ENCODE results near the gene MLANA. TPM values are rescaled to one million over a fixed set of nuclear protein-coding genes. Genes with fewer than 3 reads are reported as not detected.

The MLANA gene
- polyA plus RNA-seq, 5 donors = 0.68 to 1.7 (median 1.3) TPM

DNA sequence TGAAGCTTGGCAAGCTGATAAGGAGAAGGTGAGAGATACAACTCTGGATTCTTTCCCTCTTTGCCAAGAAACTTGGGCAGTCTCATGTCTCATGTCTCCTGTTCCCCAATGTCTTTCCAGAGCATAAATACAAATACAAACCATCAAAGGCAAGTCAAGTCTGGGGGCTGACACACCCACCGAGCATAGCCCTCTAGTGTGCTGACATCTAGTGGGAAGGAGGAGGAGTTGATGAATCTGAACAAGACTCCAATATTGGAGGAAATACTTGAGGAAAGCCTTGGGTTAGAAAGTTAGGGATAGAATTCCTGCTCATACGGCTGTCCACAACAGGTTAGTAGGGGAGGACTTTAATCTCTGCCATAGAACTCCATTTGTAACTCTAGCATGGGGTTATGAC, 8.6 kb downstream of the MLANA start:
- no peak for DNase-seq

DNA sequence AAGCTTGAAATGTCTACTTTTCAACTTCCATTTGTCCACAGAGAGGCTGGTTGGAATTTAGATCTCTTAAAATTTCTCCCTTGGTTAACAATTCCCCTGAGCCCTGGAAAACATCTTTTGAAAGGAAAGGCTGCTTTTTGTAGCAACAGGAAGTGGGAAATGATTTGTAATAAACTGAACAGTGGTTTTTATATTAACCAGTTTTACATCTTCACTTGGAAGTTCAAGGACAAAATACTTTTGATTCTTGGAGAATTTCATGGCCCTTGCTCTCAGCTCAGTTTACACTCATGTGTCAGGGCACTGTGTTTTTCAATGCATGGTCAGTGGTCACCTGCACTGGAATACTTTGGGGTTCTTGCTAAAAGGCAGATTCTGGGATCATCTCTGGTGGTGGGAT, 9.9 kb downstream of the MLANA start:
- no peak for DNase-seq

DNA sequence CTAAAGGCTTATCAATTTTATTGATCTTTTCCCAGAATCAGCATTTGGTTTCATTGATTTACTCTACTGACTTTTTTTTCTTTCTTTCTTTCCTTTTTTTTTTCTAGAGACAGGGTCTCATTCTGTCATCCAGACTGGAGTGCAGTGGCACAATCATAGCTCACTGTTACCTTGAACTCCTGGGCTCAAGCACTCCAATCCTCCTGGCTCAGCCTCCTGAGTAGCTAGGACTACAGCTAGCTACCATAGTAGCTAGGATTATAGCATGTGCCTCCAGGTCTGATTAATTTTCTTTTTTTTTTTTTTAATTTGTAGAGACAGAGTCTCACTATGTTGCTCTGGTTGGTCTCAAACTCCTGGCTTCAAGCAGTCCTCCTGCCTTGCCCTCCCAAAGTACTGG, 11.7 kb downstream of the MLANA start:
- DNase-seq = no peak

DNA sequence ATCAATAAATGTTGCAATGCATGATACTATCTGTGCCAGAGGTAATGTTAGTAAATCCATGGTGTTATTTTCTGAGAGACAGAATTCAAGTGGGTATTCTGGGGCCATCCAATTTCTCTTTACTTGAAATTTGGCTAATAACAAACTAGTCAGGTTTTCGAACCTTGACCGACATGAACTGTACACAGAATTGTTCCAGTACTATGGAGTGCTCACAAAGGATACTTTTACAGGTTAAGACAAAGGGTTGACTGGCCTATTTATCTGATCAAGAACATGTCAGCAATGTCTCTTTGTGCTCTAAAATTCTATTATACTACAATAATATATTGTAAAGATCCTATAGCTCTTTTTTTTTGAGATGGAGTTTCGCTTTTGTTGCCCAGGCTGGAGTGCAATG, 18.2 kb downstream of the MLANA start:
- no peak for DNase-seq

DNA sequence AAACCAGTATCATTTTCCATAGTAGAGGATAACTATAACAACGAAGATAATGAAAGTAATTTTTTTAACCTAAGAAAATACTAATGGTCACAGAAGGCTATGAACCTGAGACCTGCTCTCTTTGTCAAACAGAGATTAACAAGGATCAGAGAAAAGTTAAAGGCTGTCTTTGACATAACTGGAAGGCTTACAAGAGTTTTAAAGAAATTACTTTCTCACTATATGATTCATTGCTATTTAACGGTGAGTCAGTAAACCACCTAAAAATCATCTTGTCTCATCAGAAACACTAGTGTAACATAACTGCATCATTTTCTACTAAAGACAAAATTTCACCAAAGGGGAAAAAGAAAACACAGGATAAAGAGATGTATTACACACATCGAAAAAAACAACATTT, 19.3 kb downstream of the MLANA start:
- DNase-seq = no peak

DNA sequence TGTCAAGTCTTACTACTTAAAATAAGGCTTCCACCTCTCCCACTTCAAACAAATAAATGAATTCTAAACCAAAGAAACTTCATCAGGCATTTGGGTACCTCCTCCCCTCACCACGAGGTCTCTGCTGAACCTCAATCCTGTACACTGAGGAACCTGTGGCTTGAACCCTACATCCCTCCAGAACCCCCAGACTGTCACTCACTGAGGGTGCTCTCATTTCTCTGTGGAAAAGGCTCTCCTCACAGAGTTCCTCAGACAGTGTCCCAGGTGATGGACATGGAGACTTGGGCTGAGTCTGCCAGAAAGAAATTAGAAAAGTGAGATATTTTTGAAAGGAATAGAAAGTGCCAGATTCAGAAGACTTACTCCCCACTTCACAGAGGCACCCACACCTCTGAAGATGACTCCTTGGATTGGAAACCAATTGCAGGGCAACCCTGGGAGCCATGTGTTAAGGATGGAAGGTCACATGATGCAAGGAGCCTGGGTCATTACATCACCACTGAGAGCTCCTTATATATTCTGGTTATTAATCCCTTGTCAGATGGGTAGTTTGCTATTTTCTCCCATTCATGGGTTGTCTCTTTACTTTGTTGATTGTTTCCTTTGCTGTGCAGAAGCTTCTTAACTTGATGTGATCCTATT, 19.8 kb downstream of the MLANA start:
- no peak for DNase-seq

DNA sequence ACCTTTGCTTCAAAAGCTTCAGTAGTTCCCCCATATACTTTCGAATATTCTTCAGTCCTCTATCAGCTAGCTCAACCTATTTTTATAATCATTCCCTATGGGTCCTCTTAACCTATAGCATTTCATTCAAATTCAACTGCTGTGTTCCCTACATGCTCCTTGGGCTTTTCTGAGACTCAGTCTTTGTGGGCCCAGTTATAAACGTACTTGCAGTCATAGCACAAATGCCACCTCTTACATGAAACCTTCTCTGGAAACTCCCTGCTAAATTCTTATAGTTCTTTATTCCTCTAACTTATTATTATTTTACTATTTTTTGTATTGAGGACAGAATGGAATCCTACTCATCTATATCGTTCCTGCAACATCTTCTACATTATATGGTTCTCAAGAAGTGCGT, 24.7 kb downstream of the MLANA start:
- no peak for DNase-seq

DNA sequence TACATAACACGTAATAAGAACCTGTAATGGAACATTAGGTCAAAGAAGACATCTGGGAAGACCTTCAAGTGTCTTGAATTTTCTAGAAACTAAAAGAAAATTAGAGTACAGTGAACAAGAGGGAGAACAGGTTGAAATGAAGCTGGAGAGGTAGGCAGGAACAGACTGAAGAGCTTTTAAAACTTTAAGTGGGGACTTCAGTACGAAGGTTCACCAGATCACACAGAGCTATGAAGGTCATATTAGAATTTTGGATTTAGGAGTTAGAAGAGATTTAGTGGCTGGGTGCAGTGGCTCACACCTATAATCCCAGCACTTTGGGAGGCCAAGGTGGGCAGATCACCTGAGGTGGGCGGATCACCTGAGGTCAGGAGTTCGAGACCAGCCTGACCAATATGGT, 26.6 kb downstream of the MLANA start:
- no peak for DNase-seq

DNA sequence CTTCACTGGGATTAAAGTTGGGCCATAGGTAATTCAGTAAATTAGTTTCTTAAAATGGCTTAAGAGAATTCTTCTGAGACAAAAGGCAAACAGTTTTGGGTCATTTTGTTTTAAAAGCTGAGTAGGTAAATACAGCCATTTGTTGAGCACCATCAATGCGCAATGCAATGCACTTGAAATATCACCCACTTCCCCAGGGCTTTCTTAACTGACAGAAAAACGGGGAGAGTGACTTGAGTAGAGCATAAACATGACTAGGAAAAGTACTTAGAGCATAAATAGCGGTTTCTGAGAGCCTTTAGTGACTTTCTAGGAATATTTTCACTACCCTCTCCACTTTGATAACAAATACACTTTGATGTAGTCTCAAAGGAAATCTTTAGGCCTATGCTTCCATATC, 27.2 kb downstream of the MLANA start:
- peak; percentile 1 to 5 for DNase-seq

DNA sequence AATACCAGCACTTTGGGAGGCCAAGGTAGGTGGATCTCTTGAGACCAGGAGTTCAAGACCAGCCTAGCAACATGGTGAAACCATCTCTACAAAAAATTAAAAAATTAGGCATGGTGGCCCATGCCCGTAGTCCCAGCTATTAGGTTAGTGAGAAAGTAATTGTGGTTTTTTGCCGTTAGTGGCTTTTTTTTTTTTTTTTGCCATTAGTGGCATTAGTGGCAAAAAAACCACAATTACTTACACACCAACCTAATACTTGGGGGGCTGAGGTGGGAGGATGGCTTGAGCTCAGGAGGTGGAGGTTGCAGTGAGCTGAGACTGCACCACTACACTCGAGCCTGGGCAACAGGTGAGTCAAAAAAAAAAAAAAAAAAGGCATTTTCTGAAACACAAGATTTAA, 27.8 kb downstream of the MLANA start:
- DNase-seq = no peak

DNA sequence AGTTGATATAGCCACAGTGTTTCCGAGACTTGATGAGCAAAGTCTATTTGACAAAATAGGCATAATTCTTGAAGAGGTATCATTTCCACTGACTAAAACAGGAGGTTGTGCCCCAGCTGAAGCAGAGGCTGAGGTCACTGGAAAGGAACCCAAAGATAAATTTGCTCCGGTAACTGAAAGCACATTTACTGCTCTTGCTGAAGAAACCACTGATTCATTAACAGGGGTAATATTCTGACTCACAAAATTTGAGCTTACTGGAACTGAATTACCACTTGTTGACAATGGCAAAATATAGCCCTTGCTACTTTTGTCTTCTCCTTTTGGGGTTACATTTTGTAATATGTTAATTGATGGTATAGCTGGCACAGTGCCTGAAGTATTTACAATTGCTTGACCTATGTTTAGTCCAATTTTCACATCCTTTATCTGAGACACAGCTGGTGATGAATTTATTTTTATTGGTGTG, 30.2 kb downstream of the MLANA start:
- DNase-seq = no peak

DNA sequence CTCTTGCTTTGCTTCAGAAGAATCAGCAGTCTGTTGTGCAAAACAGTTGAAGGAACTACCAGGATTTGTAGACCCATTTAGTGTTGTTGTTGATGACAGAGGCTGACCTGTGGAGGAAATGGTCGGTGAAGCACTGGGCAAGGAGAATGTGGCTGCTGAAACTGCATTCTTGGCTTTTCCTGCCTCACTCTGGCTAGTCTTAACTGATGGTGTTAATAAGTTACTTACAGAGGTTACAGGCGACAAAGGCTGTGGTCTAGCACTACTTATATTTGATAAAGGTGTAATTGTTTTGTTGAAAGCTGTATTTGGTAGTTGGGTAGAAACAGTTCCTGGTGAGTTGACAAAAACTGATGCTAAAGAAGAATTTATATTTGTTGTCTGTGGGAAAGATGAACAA, 31.5 kb downstream of the MLANA start:
- no peak for DNase-seq

DNA sequence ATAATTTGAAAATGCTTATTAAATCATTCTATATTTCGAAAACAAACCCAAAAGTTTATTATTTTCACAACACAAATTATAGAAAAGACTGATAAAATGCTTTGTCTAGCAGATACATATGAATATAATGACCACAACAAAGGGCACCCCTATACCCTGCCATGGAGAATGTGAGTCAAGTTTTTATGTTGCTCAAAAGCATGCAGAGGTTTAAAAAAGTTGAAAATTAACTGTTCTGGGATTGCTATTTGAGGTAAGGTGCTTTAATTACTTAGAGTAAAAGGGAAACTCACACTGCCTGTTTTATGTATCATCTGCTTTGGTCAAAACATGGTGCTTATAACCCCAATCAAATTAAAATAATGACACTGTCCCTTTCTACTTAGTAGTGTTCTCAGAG, 41.0 kb downstream of the MLANA start:
- DNase-seq = no peak

DNA sequence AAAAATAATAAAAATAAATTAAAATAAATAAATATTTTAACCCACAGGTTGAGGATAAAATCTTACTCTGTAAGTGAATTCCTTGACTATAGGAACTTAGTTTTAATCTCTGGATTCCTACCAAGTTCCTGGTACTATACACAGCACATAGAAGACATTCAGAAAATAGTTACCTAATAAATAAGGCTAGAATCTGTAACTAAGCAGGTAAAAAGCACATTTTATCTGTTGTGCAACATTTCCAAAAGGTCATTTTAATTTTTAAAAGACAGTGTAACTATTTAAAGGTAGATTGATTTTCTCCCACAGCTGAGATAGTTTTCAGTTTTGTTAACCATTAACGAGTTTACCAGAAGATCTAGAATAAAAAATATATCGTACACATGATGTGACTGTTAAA, 47.8 kb downstream of the MLANA start:
- no peak for DNase-seq

DNA sequence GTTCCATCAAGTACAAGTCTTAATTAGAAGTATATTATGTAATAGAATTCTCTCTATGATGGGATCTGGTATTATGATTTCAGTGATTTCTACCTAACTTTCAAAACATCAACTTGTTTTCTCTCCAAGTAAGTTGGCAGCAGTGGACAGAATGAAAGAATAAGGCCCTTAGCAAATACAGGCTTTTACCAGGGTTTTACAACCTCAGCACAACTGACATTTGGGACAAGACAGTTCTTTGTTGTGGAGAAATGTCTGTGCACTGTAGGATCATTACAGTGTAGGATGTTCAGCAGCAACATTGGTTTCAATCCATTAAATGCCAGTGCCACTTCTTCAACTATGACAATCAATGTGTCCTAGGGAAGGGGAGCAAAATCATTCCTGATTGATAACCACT, 48.8 kb downstream of the MLANA start:
- DNase-seq = no peak

DNA sequence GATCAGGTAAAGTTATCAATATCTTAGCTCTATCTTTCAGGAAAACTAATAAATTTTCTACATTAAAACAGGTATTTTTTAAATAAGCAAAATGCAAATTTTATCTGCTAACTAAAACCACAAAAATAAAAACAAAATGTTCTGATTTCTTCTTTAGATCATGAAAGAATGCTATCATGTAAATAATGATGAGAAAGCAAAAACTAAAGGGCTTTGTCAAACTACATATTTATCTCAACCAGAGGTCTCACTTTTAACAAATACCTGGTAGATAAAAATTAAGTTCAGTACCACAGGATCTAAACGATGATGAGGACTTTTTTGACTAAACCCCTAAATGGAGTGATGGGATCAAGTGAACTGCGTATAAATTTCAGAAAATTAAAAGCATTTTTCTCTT, 50.5 kb downstream of the MLANA start:
- no peak for DNase-seq

DNA sequence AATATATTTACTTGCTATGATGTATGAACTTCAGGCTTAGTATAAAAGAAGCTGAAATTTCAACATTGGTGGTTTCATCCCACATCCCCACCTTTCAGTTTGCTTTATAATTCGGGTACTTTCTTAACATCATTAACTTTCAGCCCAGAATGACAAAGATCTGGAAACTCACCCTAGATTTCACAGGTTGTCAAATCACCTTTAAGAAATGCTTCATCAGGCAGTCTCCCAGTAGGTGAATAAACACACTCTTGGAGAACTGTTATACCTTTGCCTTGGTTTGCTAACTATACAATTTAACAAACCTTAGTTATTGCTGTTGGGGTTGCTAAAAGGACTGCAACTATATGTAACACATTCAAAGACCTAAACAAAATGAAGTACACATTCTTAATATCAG, 54.4 kb downstream of the MLANA start:
- DNase-seq = no peak

DNA sequence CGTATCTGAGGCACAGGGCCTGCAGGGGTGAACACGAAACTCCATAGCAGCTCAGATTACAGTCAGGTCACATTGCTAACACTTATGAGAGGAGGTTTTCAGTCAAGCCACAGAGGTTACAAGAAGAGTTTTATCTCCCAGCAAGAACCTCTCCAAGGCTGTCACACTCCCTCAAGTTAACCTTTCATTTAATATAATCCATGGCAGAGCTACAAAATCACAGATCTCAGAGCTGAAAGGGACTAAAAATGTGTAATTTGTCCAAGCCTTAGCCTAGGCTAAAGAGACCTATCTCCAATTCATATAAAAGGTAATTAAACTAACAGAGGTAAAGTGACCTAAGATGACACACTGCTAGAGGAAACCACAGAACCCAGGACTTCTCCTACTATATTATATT, 57.2 kb downstream of the MLANA start:
- DNase-seq = no peak

DNA sequence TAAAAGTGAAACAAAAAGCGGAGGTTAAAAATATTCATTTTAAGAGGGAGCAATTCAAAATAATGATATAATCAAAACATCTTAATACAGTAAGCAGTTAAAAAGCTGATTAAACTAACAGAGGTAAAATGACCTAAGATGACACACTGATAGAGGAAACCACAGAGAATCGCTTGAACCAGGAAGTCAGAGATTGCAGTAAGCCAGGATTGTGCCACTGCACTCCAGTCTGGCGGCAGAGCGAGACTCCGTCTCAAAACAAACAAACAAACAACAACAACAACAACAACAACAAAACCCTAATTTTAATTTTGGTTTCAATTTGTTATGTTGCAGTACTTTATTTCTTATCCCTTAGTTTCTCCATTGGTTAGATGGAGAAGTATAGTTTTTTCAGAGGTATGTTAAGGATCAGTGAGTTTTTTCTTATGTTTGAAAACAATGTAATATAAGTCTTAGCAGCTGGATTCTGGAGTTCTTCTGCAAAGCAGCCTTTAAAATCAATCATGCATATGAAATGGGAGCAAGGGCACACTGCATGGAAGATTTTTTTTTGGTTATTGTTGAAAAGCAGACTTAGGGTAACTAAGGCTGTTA, 58.5 kb downstream of the MLANA start:
- no peak for DNase-seq

DNA sequence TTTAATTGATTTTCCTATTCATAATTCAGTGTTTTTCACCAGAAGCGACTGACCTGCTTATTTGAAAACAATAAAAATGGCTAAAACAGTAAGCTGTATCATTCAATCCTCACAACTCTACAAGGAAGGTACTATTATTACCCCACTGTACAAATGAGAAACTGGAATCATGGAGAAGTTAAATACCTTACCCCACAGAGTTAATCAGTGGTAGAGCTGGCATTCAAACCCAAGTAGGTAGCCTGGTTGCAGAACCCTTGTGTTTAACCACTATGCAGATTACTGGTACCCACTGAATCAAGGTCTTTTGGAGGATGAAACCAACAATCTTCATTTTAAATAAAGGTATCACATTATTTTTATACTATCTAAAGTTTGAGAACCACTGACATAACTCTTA, 59.6 kb downstream of the MLANA start:
- no peak for DNase-seq

DNA sequence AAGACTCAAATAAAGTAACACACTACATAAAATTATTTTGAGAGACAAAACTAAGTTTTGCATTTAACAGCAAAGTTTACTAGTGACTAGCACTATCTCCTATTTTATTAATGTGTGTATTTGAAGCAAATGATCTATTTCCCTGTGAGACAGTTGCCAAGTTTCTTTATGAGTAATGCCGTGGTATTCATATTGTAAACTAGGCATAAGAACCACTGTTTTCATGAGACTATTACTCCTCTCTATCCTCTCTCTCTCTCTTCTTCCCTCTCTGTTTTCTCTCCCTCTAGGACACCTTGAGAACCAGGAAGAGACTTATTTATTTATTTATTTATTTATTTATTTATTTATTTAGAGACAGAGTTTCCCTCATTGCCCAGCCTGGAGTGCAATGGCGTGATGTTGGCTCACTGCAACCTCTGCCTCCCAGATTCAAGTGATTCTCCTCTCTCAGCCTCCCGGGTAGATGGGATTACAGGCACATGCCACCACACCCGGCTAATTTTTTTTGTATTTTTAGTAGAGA, 61.1 kb downstream of the MLANA start:
- DNase-seq = no peak

DNA sequence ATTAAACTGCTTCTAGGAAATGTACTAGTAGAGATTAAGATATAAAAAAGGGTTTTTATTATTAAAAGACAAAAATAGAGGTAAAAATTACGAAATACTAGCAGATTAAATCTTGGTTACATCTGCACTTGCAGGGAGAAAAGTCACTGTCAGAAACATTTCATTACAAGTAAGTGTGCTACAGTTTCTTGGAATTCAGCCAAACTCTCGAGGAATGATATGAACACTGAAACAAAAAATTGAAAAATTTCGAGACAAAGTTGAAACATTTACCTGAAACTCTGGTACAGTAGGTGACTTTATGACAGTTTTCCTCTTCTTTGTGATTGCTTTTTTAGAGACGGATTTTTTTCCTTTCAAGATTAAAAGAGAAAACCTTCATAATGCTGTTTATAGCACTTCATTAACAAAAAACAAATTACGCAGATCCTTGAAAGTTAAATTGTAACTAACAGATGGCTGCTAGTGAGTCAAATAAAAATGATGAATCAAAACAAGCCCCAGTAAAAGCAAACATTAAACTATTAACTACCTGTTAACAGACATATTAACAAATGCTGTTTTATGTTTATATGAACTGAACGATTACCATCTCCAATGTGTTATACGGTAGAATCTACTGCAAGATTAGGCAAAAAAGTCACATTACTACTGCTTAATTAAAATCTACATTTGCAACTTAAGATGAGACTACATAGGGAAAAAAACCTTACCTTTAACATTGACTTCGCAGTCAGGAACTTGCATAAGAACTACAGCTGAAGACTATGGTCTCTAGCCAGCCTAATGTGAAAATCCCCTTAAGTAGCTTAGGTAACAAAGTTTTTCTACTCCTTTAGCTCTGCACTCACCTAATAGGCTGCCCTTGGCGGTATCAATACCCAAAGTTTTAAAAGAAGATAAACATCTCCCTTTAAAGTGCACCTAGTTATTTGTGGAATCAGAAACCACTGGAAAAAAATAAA, 63.3 kb downstream of the MLANA start:
- peak; percentile 12 to 35 for DNase-seq

DNA sequence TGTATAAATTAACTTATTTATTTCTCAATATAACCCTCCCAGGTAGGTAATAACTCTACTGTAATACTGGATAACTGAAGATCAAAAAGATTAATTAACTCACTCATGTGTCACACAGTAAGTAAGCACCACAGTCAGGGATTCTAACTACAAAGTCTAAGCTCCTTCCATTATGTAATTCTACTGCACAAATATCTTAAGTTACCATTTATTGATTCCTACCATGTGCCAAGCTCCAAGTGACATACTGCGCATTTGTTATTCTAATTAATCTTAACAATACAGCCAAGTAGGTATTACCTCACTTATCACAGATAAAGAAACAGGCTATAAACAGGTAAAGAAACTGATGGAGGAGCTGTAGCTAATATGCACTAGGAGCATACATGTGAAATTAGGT, 66.5 kb downstream of the MLANA start:
- DNase-seq = no peak
